ENCODE results near the gene VARS1. TPM values are rescaled to one million over a fixed set of nuclear protein-coding genes. Genes with fewer than 3 reads are reported as not detected.

The VARS1 gene
- polyA plus RNA-seq, 2 of the 4 experiments (the other 2 are of a cell fraction), result 17.7 to 57.2 TPM

DNA sequence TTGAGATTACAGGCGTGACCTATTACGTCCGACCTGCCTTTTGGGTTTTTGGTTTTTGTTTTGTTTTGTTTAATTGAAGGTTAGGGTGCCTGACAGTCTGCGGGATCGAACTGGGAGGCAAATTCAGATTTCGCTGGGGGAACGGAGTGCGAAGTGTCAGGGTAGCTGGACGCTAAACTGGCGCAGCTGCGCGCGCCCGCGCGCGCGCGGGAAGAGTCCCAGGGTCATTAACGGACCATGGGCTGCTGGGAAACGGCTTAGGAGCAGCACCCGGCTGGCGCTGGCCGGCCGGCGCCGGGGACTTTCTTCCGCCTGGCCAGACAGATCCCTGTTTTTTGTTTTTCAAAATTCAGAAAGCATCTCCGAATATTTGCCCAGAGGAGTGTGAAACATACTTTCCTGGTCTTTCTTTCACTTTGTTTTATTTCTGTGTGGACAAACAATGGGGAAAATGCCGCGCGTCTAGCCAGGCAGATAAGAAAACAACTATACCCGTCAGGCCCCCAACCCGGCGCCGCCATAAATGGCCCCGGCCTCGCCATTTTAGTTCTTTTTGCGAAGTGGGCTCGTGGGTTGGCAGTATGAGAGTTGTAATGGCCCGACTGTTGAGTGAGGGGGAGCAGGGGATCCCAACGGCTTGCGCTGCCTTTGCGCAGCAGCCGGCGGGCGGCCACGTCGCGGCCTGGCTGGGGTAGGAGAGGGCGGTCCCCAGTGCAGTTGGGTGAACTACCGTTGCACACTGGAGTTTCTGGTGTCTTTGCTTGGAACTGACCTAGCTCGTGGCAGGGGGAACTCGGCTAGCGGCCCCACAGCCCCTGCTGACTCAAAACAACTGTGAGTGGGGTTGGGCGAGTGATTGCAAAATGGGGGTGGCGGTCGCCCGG lies 39.1 kb upstream of the VARS1 start (continued):
- TF ChIP-seq, protein P1, sequence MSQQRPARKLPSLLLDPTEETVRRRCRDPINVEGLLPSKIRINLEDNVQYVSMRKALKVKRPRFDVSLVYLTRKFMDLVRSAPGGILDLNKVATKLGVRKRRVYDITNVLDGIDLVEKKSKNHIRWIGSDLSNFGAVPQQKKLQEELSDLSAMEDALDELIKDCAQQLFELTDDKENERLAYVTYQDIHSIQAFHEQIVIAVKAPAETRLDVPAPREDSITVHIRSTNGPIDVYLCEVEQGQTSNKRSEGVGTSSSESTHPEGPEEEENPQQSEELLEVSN (IDR thresholded peaks at IDR 0.05; ENCODE audit: borderline replicate concordance, low read depth), result peak; percentile 90
- TF ChIP-seq HOXA7 (CRISPR knock-in tag; IDR thresholded peaks at IDR 0.05), result no peak
- no peak for TF ChIP-seq EHMT2 (IDR thresholded peaks at IDR 0.05; ENCODE audit: low read depth)
- no peak for TF ChIP-seq ZC3H11A (IDR thresholded peaks at IDR 0.05)
- peak; percentile 73; the same call in 1 of the 2 replicates for TF ChIP-seq PHF8 (IDR thresholded peaks at IDR 0.05; ENCODE audit: borderline replicate concordance, low read depth)
- TF ChIP-seq CBX2 (IDR thresholded peaks at IDR 0.05; ENCODE audit: borderline replicate concordance, low read depth), result no peak
- no peak for TF ChIP-seq ESRRA (IDR thresholded peaks at IDR 0.05; ENCODE audit: borderline replicate concordance, low read length)
- no peak for TF ChIP-seq ZSCAN20 (CRISPR knock-in tag; IDR thresholded peaks at IDR 0.05)
- peak; percentile 78 for TF ChIP-seq MAX (IDR thresholded peaks at IDR 0.05)
- TF ChIP-seq ATOH8 (CRISPR knock-in tag; IDR thresholded peaks at IDR 0.05; ENCODE audit: low read depth), result no peak
- TF ChIP-seq, protein P2, sequence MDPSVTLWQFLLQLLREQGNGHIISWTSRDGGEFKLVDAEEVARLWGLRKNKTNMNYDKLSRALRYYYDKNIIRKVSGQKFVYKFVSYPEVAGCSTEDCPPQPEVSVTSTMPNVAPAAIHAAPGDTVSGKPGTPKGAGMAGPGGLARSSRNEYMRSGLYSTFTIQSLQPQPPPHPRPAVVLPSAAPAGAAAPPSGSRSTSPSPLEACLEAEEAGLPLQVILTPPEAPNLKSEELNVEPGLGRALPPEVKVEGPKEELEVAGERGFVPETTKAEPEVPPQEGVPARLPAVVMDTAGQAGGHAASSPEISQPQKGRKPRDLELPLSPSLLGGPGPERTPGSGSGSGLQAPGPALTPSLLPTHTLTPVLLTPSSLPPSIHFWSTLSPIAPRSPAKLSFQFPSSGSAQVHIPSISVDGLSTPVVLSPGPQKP (IDR thresholded peaks at IDR 0.05; ENCODE audit: low read depth, low read length), result no peak
- TF ChIP-seq HEYL (CRISPR knock-in tag; IDR thresholded peaks at IDR 0.05), result no peak
- no peak for TF ChIP-seq JUNB (IDR thresholded peaks at IDR 0.05)
- no peak for TF ChIP-seq EP300 (IDR thresholded peaks at IDR 0.05)
- TF ChIP-seq FOSL2 (IDR thresholded peaks at IDR 0.05), result no peak
- TF ChIP-seq FOSL2 (CRISPR knock-in tag; IDR thresholded peaks at IDR 0.05), result no peak
- TF ChIP-seq TP53 (CRISPR knock-in tag; IDR thresholded peaks at IDR 0.05), result peak; percentile 14; the same call in 1 of the 2 replicates
- no peak for TF ChIP-seq HMGXB4 (CRISPR knock-in tag; IDR thresholded peaks at IDR 0.05; ENCODE audit: borderline replicate concordance)
- TF ChIP-seq RAD21 (conservative IDR thresholded peaks at IDR 0.05 in 1 of 2, IDR thresholded peaks at IDR 0.05 in 1 of 2), result no peak
- no peak for TF ChIP-seq HOXB13 (CRISPR knock-in tag; IDR thresholded peaks at IDR 0.05; ENCODE audit: low read depth)
- TF ChIP-seq ZFP36 (IDR thresholded peaks at IDR 0.05; ENCODE audit: borderline replicate concordance, partially characterized antibody), result no peak
- TF ChIP-seq, protein P3, sequence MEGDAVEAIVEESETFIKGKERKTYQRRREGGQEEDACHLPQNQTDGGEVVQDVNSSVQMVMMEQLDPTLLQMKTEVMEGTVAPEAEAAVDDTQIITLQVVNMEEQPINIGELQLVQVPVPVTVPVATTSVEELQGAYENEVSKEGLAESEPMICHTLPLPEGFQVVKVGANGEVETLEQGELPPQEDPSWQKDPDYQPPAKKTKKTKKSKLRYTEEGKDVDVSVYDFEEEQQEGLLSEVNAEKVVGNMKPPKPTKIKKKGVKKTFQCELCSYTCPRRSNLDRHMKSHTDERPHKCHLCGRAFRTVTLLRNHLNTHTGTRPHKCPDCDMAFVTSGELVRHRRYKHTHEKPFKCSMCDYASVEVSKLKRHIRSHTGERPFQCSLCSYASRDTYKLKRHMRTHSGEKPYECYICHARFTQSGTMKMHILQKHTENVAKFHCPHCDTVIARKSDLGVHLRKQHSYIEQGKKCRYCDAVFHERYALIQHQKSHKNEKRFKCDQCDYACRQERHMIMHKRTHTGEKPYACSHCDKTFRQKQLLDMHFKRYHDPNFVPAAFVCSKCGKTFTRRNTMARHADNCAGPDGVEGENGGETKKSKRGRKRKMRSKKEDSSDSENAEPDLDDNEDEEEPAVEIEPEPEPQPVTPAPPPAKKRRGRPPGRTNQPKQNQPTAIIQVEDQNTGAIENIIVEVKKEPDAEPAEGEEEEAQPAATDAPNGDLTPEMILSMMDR (IDR thresholded peaks at IDR 0.05), result no peak
- TF ChIP-seq BHLHE40 (IDR thresholded peaks at IDR 0.05; ENCODE audit: low read depth, low read length), result no peak
- no peak for TF ChIP-seq NR3C1 (IDR thresholded peaks at IDR 0.05)
- TF ChIP-seq RFX5 (IDR thresholded peaks at IDR 0.05), result no peak
- no peak for TF ChIP-seq SMC3 (IDR thresholded peaks at IDR 0.05)
- TF ChIP-seq CHD4 (IDR thresholded peaks at IDR 0.05; ENCODE audit: borderline replicate concordance), result no peak

Data from A549 (cell line).